Ovary (tissue), 3 donors: Measurements from ENCODE around the gene GAB3.

Experiments
- EP300 ChIP-seq: sonication (generic); formaldehyde crosslinking; IDR thresholded peaks from one replicate; pipeline ENCODE4 v1.6.1; 2017; ENCODE audit warnings: antibody characterized with exemption
- TF ChIP-seq, protein P1 (sequence below), 3 donors: fragments of 450-650 bp in 2 of 3; fragments of 200-600 bp in 1 of 3; IDR thresholded peaks; one replicate each; pipeline versions ENCODE4 v1.5.1 to v1.8.0; 2016 to 2022; ENCODE audit warnings: antibody characterized with exemption in 3 of 3, mild to moderate bottlenecking in 1 of 3
- donor health status: DM: no; HTN: no; CAD: no.

DNA sequence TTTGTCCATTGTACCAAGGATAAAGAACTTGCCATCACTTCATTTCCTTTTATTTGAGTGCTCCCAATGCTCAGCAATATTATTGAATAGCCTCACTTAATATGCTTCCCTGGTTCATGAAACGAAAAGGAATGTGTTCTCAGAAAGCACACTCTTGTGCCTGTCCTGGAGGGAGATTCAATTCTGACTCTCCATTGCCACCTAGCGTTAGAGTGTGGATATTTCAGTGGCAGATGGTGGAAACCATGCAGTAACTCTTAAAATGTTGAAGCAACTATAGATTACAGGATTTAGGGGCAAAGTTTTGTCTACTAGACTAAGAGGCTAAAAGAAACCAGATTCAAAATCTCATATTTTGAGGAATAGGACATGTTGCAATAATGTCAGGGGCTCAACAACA lies 36.0 kb downstream of the GAB3 start:
- TF ChIP-seq EP300 = no peak
- TF ChIP-seq, protein P1, sequence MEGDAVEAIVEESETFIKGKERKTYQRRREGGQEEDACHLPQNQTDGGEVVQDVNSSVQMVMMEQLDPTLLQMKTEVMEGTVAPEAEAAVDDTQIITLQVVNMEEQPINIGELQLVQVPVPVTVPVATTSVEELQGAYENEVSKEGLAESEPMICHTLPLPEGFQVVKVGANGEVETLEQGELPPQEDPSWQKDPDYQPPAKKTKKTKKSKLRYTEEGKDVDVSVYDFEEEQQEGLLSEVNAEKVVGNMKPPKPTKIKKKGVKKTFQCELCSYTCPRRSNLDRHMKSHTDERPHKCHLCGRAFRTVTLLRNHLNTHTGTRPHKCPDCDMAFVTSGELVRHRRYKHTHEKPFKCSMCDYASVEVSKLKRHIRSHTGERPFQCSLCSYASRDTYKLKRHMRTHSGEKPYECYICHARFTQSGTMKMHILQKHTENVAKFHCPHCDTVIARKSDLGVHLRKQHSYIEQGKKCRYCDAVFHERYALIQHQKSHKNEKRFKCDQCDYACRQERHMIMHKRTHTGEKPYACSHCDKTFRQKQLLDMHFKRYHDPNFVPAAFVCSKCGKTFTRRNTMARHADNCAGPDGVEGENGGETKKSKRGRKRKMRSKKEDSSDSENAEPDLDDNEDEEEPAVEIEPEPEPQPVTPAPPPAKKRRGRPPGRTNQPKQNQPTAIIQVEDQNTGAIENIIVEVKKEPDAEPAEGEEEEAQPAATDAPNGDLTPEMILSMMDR (IDR thresholded peaks at IDR 0.05) = peak; percentile 14 to 36 (median 31)
